Smooth muscle cell (in vitro differentiated cells): ENCODE results near the gene JAG1. TPM values are rescaled to one million over a fixed set of nuclear protein-coding genes. Genes with fewer than 3 reads are reported as not detected.
A peak's percentile ranks its signal among the peaks of the same experiment; 100 is the strongest.

ENCODE experiments used
- DNase-seq: peaks from one replicate; lab custom pipeline; 2025; ENCODE audit not compliant: unreplicated experiment; lab: John Stamatoyannopoulos, UW
- H2AFZ ChIP-seq: fragments of 200-600 bp; sonication (generic); 2 replicates; pipeline ENCODE4 v1.6.0; 2016; ENCODE audit warnings: antibody characterized with exemption, low read depth, mild to moderate bottlenecking
- H3F3A ChIP-seq: fragments of 200-600 bp; sonication (generic); 2 replicates; pipeline ENCODE4 v1.6.0; 2017; ENCODE audit warnings: antibody characterized with exemption, low read depth
- H3K27ac ChIP-seq: fragments of 200-600 bp; sonication (generic); 2 replicates; pipeline ENCODE4 v1.5.1; 2016; ENCODE audit warnings: low read depth, mild to moderate bottlenecking
- H3K27me3 ChIP-seq: fragments of 200-600 bp; sonication (generic); 2 replicates; pipeline ENCODE4 v1.6.1; 2016; ENCODE audit warnings: low read depth, mild to moderate bottlenecking
- H3K36me3 ChIP-seq: fragments of 200-600 bp; sonication (generic); 2 replicates; pipeline ENCODE4 v1.5.1; 2016; ENCODE audit warnings: low read depth
- H3K4me1 ChIP-seq: fragments of 200-600 bp; sonication (generic); 2 replicates; pipeline ENCODE4 v1.5.1; 2016; ENCODE audit warnings: low read depth
- H3K4me2 ChIP-seq: fragments of 200-600 bp; sonication (generic); 2 replicates; pipeline ENCODE4 v1.6.0; 2016; ENCODE audit warnings: mild to moderate bottlenecking
- H3K4me3 ChIP-seq: fragments of 200-600 bp; sonication (generic); 2 replicates; pipeline ENCODE4 v1.5.1; 2016; ENCODE audit warnings: mild to moderate bottlenecking
- H3K79me2 ChIP-seq: fragments of 200-600 bp; sonication (generic); 2 replicates; pipeline ENCODE4 v1.6.0; 2016; ENCODE audit warnings: low read depth, mild to moderate bottlenecking
- H3K9ac ChIP-seq: fragments of 200-600 bp; sonication (generic); 2 replicates; pipeline ENCODE4 v1.6.0; 2016; ENCODE audit warnings: low read depth
- H3K9me3 ChIP-seq: fragments of 200-600 bp; sonication (generic); replicated peaks from 2 replicates; pipeline ENCODE4 v1.5.1; 2016; ENCODE audit warnings: low read depth
- H4K20me1 ChIP-seq: fragments of 200-600 bp; sonication (generic); 2 replicates; pipeline ENCODE4 v1.6.0; 2016; ENCODE audit warnings: low read depth
- CTCF ChIP-seq: fragments of 200-600 bp; sonication (generic); IDR thresholded peaks from 2 replicates; pipeline ENCODE4 v1.5.1; 2017; ENCODE audit warnings: borderline replicate concordance, mild to moderate bottlenecking, antibody characterized with exemption; ENCODE audit not compliant: insufficient read depth, poor library complexity, severe bottlenecking
- WGBS: methylation state at CpG from one replicate; pipeline ENCODE4 v1.1.7; 2016; ENCODE audit warnings: low lambda C conversion rate; 5-methylcytosine and 5-hydroxymethylcytosine counted together
- polyA plus RNA-seq: library from polyadenylated mRNA; unstranded; fragments of >200 nt; fragmentation: Nextera tagmentation; extraction: Ambion mirVana; gene quantifications from 2 replicates; pipeline ENCODE4 v1.2.1, GENCODE V29; 2016
- total RNA-seq: library from RNA; depleted of rRNA; stranded (reverse); fragments of >200 nt; gene quantifications from 2 replicates; pipeline ENCODE4 v1.2.3, GENCODE V29; 2014

Gene JAG1
- total and polyA plus RNA-seq, 2 experiments from 2014 or later = 45.0 to 126 TPM

GRCh38 chr20:10666221-10667076, 7.3 kb downstream of the JAG1 start:
- peak overlapping the region; percentile 32 for H3K4me2 ChIP-seq
- no peaks in the 10 kb centered on the region for H3K27me3 ChIP-seq
- 77% methylated on average over 7 of the region's 7 CpGs for WGBS
- no peaks in the 10 kb centered on the region for H3F3A ChIP-seq
- no peak overlapping the region for H3K9ac ChIP-seq
- peaks cover 77% of the 10 kb centered on the region for H3K4me1 ChIP-seq
- DNase-seq = no peak
- no peaks in the 10 kb centered on the region for H3K36me3 ChIP-seq
- H3K4me3 ChIP-seq = no peak overlapping the region
- peaks cover 91% of the 10 kb centered on the region for H3K79me2 ChIP-seq
- no peak overlapping the region for H2AFZ ChIP-seq
- H3K9me3 ChIP-seq = no peaks in the 10 kb centered on the region
- H3K27ac ChIP-seq = peak overlapping the region; percentile 50
- TF ChIP-seq CTCF = no peak
- peaks cover 100% of the 10 kb centered on the region for H4K20me1 ChIP-seq

GRCh38 chr20:10665791-10666190, 8.0 kb downstream of the JAG1 start:
- no peaks in the 10 kb centered on the region for H3F3A ChIP-seq
- H3K79me2 ChIP-seq = peaks cover 93% of the 10 kb centered on the region
- no peak for TF ChIP-seq CTCF
- H3K4me2 ChIP-seq = peak overlapping the region; percentile 32
- no peak overlapping the region for H3K4me3 ChIP-seq
- 48% methylated on average over 6 of the region's 6 CpGs for WGBS
- H4K20me1 ChIP-seq = peaks cover 100% of the 10 kb centered on the region
- no peaks in the 10 kb centered on the region for H3K27me3 ChIP-seq
- H3K27ac ChIP-seq = peak overlapping the region; percentile 50
- no peak for DNase-seq
- no peak overlapping the region for H3K9ac ChIP-seq
- H3K9me3 ChIP-seq = no peaks in the 10 kb centered on the region
- H2AFZ ChIP-seq = no peak overlapping the region
- H3K36me3 ChIP-seq = no peaks in the 10 kb centered on the region
- H3K4me1 ChIP-seq = peaks cover 72% of the 10 kb centered on the region

- H3K4me3 ChIP-seq = no peak overlapping the region
- H3K27ac ChIP-seq = peak overlapping the region; percentile 50
- H3K27me3 ChIP-seq = no peaks in the 10 kb centered on the region
- no peaks in the 10 kb centered on the region for H3F3A ChIP-seq
- no peak for TF ChIP-seq CTCF
- H3K36me3 ChIP-seq = no peaks in the 10 kb centered on the region
- no peak for DNase-seq
- peaks cover 100% of the 10 kb centered on the region for H4K20me1 ChIP-seq
- WGBS = 69% methylated on average over 7 of the region's 7 CpGs
- no peaks in the 10 kb centered on the region for H3K9me3 ChIP-seq
- H3K4me1 ChIP-seq = peaks cover 68% of the 10 kb centered on the region
- H2AFZ ChIP-seq = no peak overlapping the region
- no peak overlapping the region for H3K9ac ChIP-seq
- peak overlapping the region; percentile 32 for H3K4me2 ChIP-seq
- peaks cover 86% of the 10 kb centered on the region for H3K79me2 ChIP-seq
Measured at GRCh38 chr20:10665027-10665561, 8.7 kb downstream of the JAG1 start.
